Measurements from ENCODE around the gene CD164L2. TPM values are rescaled to one million over a fixed set of nuclear protein-coding genes. Genes with fewer than 3 reads are reported as not detected.

The CD164L2 gene
- total RNA-seq, 2 donors from 2014 or later: 1.6 to 1.8 TPM

DNA sequence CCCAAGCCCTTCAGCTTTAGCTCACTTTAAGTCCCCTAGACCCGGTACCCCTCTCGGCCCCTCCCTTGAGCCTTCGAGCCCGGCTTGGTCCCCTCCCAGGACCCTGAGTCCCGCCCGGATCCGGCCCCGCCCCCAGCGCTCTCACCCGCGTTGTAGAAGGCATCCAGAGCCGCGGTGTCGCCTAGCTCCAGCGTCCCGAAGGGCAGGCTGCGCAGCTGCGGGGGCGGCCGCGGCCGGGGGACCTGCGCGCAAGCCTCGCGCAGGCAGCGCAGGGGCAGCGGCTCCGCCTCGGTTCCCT is 17.1 kb downstream of the CD164L2 start:
- peak; percentile 95 for DNase-seq
- Histone ChIP-seq H3K36me3 (ENCODE audit: control insufficient read depth, insufficient read depth, low read length) (no peaks in the 10 kb centered on the region), H3K4me3 (ENCODE audit: low read length) (peak overlapping the region; percentile 88), H3K4me1 (ENCODE audit: control insufficient read depth, insufficient read depth, low read length) (no peaks in the 10 kb centered on the region), H3K9me3 (ENCODE audit: control insufficient read depth, low read length) (no peaks in the 10 kb centered on the region), H3K9ac (ENCODE audit: extremely low read depth, low read length, poor library complexity, severe bottlenecking) (no peak overlapping the region), H3K27me3 (ENCODE audit: control insufficient read depth, insufficient read depth, low read length, poor library complexity, severe bottlenecking) (peaks cover 10% of the 10 kb centered on the region), H3K27ac (ENCODE audit: low read depth, low read length) (peak overlapping the region; percentile 59)
- H3K36me3 Mint-ChIP-seq (ENCODE audit: low read depth): no peaks in the 10 kb centered on the region
- peaks cover 25% of the 10 kb centered on the region for H3K27me3 Mint-ChIP-seq (ENCODE audit: insufficient read depth)
- 0% methylated on average over 5 to 30 of the region's 30 CpGs for WGBS, 2 experiments (ENCODE audit: insufficient coverage in 1 of 2, insufficient read length in 1 of 2)
- TF ChIP-seq, protein P1, sequence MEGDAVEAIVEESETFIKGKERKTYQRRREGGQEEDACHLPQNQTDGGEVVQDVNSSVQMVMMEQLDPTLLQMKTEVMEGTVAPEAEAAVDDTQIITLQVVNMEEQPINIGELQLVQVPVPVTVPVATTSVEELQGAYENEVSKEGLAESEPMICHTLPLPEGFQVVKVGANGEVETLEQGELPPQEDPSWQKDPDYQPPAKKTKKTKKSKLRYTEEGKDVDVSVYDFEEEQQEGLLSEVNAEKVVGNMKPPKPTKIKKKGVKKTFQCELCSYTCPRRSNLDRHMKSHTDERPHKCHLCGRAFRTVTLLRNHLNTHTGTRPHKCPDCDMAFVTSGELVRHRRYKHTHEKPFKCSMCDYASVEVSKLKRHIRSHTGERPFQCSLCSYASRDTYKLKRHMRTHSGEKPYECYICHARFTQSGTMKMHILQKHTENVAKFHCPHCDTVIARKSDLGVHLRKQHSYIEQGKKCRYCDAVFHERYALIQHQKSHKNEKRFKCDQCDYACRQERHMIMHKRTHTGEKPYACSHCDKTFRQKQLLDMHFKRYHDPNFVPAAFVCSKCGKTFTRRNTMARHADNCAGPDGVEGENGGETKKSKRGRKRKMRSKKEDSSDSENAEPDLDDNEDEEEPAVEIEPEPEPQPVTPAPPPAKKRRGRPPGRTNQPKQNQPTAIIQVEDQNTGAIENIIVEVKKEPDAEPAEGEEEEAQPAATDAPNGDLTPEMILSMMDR (conservative IDR thresholded peaks at IDR 0.05): no peak
- H3K27ac Mint-ChIP-seq: peak overlapping the region; percentile 85
- peaks cover 12% of the 10 kb centered on the region for H3K4me1 Mint-ChIP-seq
- H3K9me3 Mint-ChIP-seq: no peaks in the 10 kb centered on the region
- H3K4me3 Mint-ChIP-seq: peak overlapping the region; percentile 70

DNA sequence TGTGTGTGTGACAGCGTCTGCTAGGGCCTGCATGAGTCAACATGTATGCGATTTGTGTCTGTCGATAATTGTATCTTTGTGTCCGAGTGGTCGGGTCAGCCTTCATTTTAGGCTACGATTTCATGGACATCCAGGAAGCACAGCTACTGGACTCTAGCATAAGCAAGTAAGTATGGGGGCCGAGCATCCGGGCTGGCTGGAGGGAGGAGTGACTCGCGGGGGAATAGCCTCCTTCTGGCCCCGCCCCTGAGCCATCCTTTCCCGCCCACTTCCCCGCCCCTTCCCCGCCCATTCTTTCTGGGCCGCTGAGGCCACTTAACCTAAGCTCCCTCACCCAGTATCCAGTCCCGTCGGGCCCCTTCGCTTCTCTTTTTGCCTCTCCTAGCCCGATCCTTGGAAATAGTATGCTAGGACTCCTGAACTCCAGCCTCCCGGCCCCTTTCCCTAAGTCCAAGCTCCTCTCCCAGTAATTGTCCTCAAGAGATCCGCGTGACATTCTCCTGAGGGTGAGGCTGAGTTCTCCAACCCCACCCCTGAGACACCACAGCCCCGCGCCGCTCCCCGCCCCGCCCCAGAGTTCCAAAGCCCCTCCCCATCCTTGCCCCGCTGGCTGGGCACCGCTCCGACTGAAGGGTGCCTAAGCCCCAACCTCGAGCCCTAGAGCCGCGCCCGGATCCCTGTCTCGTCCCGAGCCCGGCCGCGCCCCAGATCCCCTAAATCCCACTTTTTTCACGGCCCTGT is 17.6 kb downstream of the CD164L2 start:
- Mint-ChIP-seq H3K27ac (peak overlapping the region; percentile 85), H3K4me1 (peaks cover 12% of the 10 kb centered on the region), H3K36me3 (ENCODE audit: low read depth) (no peaks in the 10 kb centered on the region), H3K9me3 (no peaks in the 10 kb centered on the region), H3K27me3 (ENCODE audit: insufficient read depth) (peaks cover 31% of the 10 kb centered on the region), H3K4me3 (peak overlapping the region; percentile 70)
- WGBS, 2 experiments (ENCODE audit: insufficient coverage in 1 of 2, insufficient read length in 1 of 2): 9 to 27% methylated on average over 12 to 40 of the region's 40 CpGs
- H3K36me3 ChIP-seq (ENCODE audit: control insufficient read depth, insufficient read depth, low read length): no peaks in the 10 kb centered on the region
- H3K27me3 ChIP-seq (ENCODE audit: control insufficient read depth, insufficient read depth, low read length, poor library complexity, severe bottlenecking): peaks cover 15% of the 10 kb centered on the region
- no peaks in the 10 kb centered on the region for H3K9me3 ChIP-seq (ENCODE audit: control insufficient read depth, low read length)
- no peaks in the 10 kb centered on the region for H3K4me1 ChIP-seq (ENCODE audit: control insufficient read depth, insufficient read depth, low read length)
- H3K4me3 ChIP-seq (ENCODE audit: low read length): peak overlapping the region; percentile 88
- TF ChIP-seq, protein P1 (conservative IDR thresholded peaks at IDR 0.05): no peak
- DNase-seq: peak; percentile 97
- peak overlapping the region; percentile 59 for H3K27ac ChIP-seq (ENCODE audit: low read depth, low read length)
- H3K9ac ChIP-seq (ENCODE audit: extremely low read depth, low read length, poor library complexity, severe bottlenecking): no peak overlapping the region

DNA sequence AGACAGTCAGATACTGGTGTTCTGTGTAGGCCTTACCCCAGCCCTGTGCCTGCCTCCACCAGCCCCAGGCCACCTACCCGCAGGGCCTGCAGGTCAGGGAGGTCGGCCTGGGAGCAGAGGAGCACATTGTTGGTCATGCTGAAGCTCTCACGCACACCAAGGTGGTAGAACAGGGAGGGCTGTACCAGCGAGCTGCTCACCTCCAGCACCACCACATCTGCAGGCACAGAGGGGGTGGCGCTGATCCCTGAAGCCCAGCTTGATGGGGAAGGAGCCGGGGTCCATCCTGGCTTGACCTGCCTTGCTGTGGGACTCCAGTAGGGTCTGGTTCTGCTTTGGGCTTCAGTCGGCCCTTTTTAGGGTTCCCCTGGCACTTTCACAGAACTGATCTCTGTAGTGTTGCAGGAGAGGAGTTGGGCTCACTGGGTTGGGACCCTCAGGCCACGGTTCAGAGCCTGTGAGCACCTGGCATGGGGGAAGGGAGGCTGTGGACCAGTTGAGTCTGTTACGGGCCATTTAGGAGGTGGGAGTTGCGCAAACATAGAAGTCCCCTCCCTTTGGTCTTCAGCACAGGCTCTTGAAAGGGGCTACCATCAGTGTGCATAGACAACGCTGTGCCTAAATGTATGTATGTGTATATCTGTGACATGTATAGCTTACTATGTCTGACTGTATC is 18.3 kb downstream of the CD164L2 start:
- H3K36me3 ChIP-seq (ENCODE audit: control insufficient read depth, insufficient read depth, low read length): no peaks in the 10 kb centered on the region
- 81 to 86% methylated on average over 5 to 11 of the region's 11 CpGs for WGBS, 2 experiments (ENCODE audit: insufficient coverage in 1 of 2, insufficient read length in 1 of 2)
- Mint-ChIP-seq H3K27ac (no peak overlapping the region), H3K9me3 (no peaks in the 10 kb centered on the region), H3K27me3 (ENCODE audit: insufficient read depth) (peaks cover 36% of the 10 kb centered on the region), H3K4me1 (peaks cover 15% of the 10 kb centered on the region), H3K36me3 (ENCODE audit: low read depth) (no peaks in the 10 kb centered on the region), H3K4me3 (no peak overlapping the region)
- no peak overlapping the region for H3K9ac ChIP-seq (ENCODE audit: extremely low read depth, low read length, poor library complexity, severe bottlenecking)
- peaks cover 21% of the 10 kb centered on the region for H3K27me3 ChIP-seq (ENCODE audit: control insufficient read depth, insufficient read depth, low read length, poor library complexity, severe bottlenecking)
- TF ChIP-seq, protein P1 (conservative IDR thresholded peaks at IDR 0.05): no peak
- H3K27ac ChIP-seq (ENCODE audit: low read depth, low read length): no peak overlapping the region
- no peaks in the 10 kb centered on the region for H3K4me1 ChIP-seq (ENCODE audit: control insufficient read depth, insufficient read depth, low read length)
- no peak overlapping the region for H3K4me3 ChIP-seq (ENCODE audit: low read length)
- no peaks in the 10 kb centered on the region for H3K9me3 ChIP-seq (ENCODE audit: control insufficient read depth, low read length)
- no peak for DNase-seq

Measured in endodermal cell (in vitro differentiated cells).